Endothelial cell of umbilical vein (primary cell): ENCODE measurements around the gene LRRC56. TPM values are rescaled to one million over a fixed set of nuclear protein-coding genes. Genes with fewer than 3 reads are reported as not detected.

Source experiments
- BruUV-seq: library from RNA; stranded (reverse); fragments of 400-500 nt; replicated peaks from 2 replicates; lab custom pipeline; 2021; lab: Mats Ljungman, UMichigan
- CTCF ChIA-PET: fragments of 300-600, 350-600 bp; sonication (Branson Sonifier 250); formaldehyde crosslinking; loops from one replicate; lab custom pipeline; 2021; ENCODE audit warnings: antibody characterized with exemption, inconsistent platforms; lab: Charles Lee
- POLR2A ChIA-PET: fragments of 300-600, 350-600 bp; sonication (Branson Sonifier 250); formaldehyde crosslinking; loops from one replicate; lab custom pipeline; 2021; ENCODE audit warnings: antibody characterized with exemption, inconsistent platforms; lab: Charles Lee
- DNase-seq: peaks from one replicate; pipeline ENCODE4 v3.0.0-alpha.2; 2011; ENCODE audit warnings: low read depth, low spot score
- FAIRE-seq: peaks from 2 replicates; lab custom pipeline; 2011; peaks lifted over from hg19 to GRCh38; lab: Jason Lieb, UNC
- H2AFZ ChIP-seq: 2 replicates; pipeline ENCODE4 v1.6.0; 2012; ENCODE audit warnings: low read depth, low read length, control low read depth, inconsistent platforms
- H3K27ac ChIP-seq: 2 replicates; pipeline ENCODE4 v1.5.1; 2011; ENCODE audit warnings: low read depth, mild to moderate bottlenecking, control low read depth, low read length, moderate library complexity; ENCODE audit not compliant: insufficient read depth
- H3K27me3 ChIP-seq, 2 experiments: 2 replicates each; pipeline versions ENCODE4 v1.6.0 to v1.6.1; 2011; ENCODE audit warnings: low read length in 2 of 2, mixed read lengths in 1 of 2; ENCODE audit not compliant: control insufficient read depth in 2 of 2, insufficient read depth in 2 of 2
- H3K36me3 ChIP-seq, 2 experiments: 2 replicates in 1 of 2; 3 replicates in 1 of 2; pipeline ENCODE4 v1.5.1; 2011; ENCODE audit warnings: low read length in 2 of 2, mild to moderate bottlenecking in 1 of 2, moderate library complexity in 1 of 2; ENCODE audit not compliant: control insufficient read depth in 2 of 2, insufficient read depth in 2 of 2; ENCODE audit errors: extremely low read depth in 1 of 2
- H3K4me1 ChIP-seq: 3 replicates; pipeline ENCODE4 v1.5.1; 2011; ENCODE audit warnings: mild to moderate bottlenecking, low read length; ENCODE audit not compliant: control insufficient read depth, insufficient read depth; ENCODE audit errors: extremely low read depth
- H3K4me2 ChIP-seq: 2 replicates; pipeline ENCODE4 v1.6.1; 2011; ENCODE audit warnings: low read length, control low read depth, mixed read lengths; ENCODE audit not compliant: insufficient read depth
- H3K4me3 ChIP-seq, 3 experiments: fragments of 200-600 bp in 1 of 3; sonication (generic), shearing (Covaris generic) in 1 of 3; replicated peaks in 1 of 3; 2 replicates each; pipeline ENCODE4 v1.5.1; 2011 to 2016; ENCODE audit warnings: control low read depth in 3 of 3, low read length in 3 of 3, mild to moderate bottlenecking in 2 of 3, inconsistent platforms in 1 of 3, low read depth in 1 of 3, moderate library complexity in 1 of 3; ENCODE audit not compliant: insufficient read depth in 1 of 3
- H3K79me2 ChIP-seq: 2 replicates; pipeline ENCODE4 v1.6.0; 2012; ENCODE audit warnings: low read length, inconsistent platforms; ENCODE audit not compliant: control insufficient read depth, insufficient read depth
- H3K9ac ChIP-seq: replicated peaks from 2 replicates; pipeline ENCODE3; 2011; ENCODE audit warnings: low read length, control low read depth; ENCODE audit not compliant: insufficient read depth; ENCODE audit errors: extremely low read depth
- H3K9me1 ChIP-seq: replicated peaks from 3 replicates; pipeline ENCODE4 v1.6.0; 2011; ENCODE audit warnings: mild to moderate bottlenecking, low read length; ENCODE audit not compliant: control insufficient read depth, insufficient read depth; ENCODE audit errors: extremely low read depth
- H3K9me3 ChIP-seq: replicated peaks from 2 replicates; pipeline ENCODE4 v1.5.1; 2012; ENCODE audit warnings: low read length, inconsistent platforms; ENCODE audit not compliant: control insufficient read depth, insufficient read depth
- H4K20me1 ChIP-seq: replicated peaks from 2 replicates; pipeline ENCODE3; 2011; ENCODE audit warnings: mild to moderate bottlenecking, low read length; ENCODE audit not compliant: control insufficient read depth, insufficient read depth; ENCODE audit errors: extremely low read depth
- EZH2 ChIP-seq: IDR thresholded peaks from 2 replicates; pipeline ENCODE4 v1.6.1; 2012; ENCODE audit warnings: borderline replicate concordance, low read depth, mild to moderate bottlenecking, moderate library complexity, low read length, inconsistent platforms; ENCODE audit not compliant: severe bottlenecking
- FOS ChIP-seq: IDR thresholded peaks from 2 replicates; pipeline ENCODE4 v1.6.1; 2011; ENCODE audit warnings: mild to moderate bottlenecking, low read length, moderate library complexity, borderline replicate concordance; ENCODE audit not compliant: insufficient read depth
- GATA2 ChIP-seq: IDR thresholded peaks from 2 replicates; pipeline ENCODE4 v1.7.0; 2011; ENCODE audit warnings: low read depth, mild to moderate bottlenecking, moderate library complexity, mixed read lengths, low read length; ENCODE audit not compliant: insufficient read length, insufficient read depth
- JUN ChIP-seq: IDR thresholded peaks from 2 replicates; pipeline ENCODE4 v1.6.1; 2011; ENCODE audit warnings: borderline replicate concordance, low read depth; ENCODE audit not compliant: insufficient read length, insufficient read depth
- MYC ChIP-seq: IDR thresholded peaks from one replicate; pipeline ENCODE4 v1.6.1; 2011; ENCODE audit warnings: mild to moderate bottlenecking, low read depth, low read length
- POLR2A ChIP-seq: IDR thresholded peaks from 2 replicates; pipeline ENCODE4 v1.6.1; 2012; ENCODE audit warnings: low read depth, mild to moderate bottlenecking, control low read depth, low read length
- POLR2AphosphoS5 ChIP-seq: IDR thresholded peaks from 2 replicates; pipeline ENCODE4 v1.6.1; 2012; ENCODE audit warnings: low read depth, mild to moderate bottlenecking, control low read depth, low read length, moderate library complexity; ENCODE audit not compliant: insufficient read depth
- dilution Hi-C: fragments of 300-500 bp; cut with MboI; formaldehyde crosslinking; loops from one replicate; pipeline ENCODE4 v1.15.0; 2019; ENCODE audit warnings: low sequenced_read_pairs; ENCODE audit not compliant: extremely low pct_ligation_motif_present
- intact Hi-C: fragments of 100-400 bp; cut with micrococcal nuclease; formaldehyde crosslinking; loops from one replicate; pipeline ENCODE4 v1.10.0; 2022
- polyA plus RNA-seq, 4 experiments: library from polyadenylated mRNA; depleted of rRNA in 3 of 4; stranded (reverse) in 3 of 4; unstranded in 1 of 4; fragments of >200 nt; gene quantifications; 2 replicates each; pipeline versions ENCODE4 v1.2.1 to v1.2.3, GENCODE V29; 2011 to 2012; ENCODE audit warnings: missing spikeins in 1 of 4
- total RNA-seq: library from RNA; stranded (reverse); gene quantifications from 2 replicates; pipeline ENCODE4 v1.2.3, GENCODE V29; 2021
- TF ChIP-seq, protein P1 (sequence below): IDR thresholded peaks from 2 replicates; pipeline ENCODE4 v1.6.1; 2011; ENCODE audit not compliant: insufficient read depth, insufficient read length
- TF ChIP-seq, protein P2 (sequence below), 2 donors: IDR thresholded peaks; 1 replicate in 1 of 2; 2 replicates in 1 of 2; pipeline ENCODE4 v1.5.1; 2011; ENCODE audit warnings: low read length in 2 of 2, mild to moderate bottlenecking in 2 of 2, moderate library complexity in 2 of 2, control low read depth in 1 of 2, inconsistent platforms in 1 of 2, low read depth in 1 of 2; ENCODE audit not compliant: insufficient read depth in 1 of 2; ENCODE audit errors: extremely low read depth in 1 of 2

LRRC56 gene
- total and polyA plus RNA-seq, 2 donors (not counting 3 experiments of a cell fraction or from before 2014, with no cell fraction given): 0.47 to 0.55 TPM

DNA sequence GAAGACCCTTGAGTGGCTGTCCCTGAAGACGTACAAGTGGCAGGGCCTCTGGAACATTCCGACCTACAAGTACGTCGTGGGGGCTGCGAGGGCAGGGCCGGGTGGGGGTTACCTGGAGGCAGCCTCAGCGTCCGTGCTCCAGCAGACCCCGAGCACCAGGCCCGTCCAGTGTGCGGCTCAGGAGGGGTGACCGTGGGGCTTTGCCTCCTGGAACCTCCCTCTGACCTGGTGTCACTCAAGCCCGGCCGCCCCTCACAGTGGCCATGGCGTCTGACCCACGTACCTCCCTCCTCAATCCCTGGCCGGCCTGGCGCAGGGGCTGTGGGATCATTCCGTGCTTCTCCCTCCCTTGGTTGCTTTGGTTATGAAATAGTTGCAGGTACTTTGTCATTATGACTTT, 48.7 kb upstream of the LRRC56 start:
- intact Hi-C loops: no loop called here
- dilution Hi-C loops: no loop called here

More for the DNA sequence above, 48.7 kb upstream of the LRRC56 start:
- no peaks in the 10 kb centered on the region for H3K4me1 ChIP-seq
- no peak overlapping the region for H3K4me2 ChIP-seq
- no peaks in the 10 kb centered on the region for H3K27me3 ChIP-seq
- H3K79me2 ChIP-seq: peaks cover 4% of the 10 kb centered on the region
- ChIA-PET POLR2A (no interaction called here), CTCF (no interaction called here)
- no peaks in the 10 kb centered on the region for H3K9me3 ChIP-seq
- H3K4me3 ChIP-seq: no peak overlapping the region
- H3K9ac ChIP-seq: no peak overlapping the region
- TF ChIP-seq, protein P1, sequence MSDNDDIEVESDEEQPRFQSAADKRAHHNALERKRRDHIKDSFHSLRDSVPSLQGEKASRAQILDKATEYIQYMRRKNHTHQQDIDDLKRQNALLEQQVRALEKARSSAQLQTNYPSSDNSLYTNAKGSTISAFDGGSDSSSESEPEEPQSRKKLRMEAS: no peak
- TF ChIP-seq POLR2A (no peak), JUN (no peak), MYC (no peak), EZH2 (no peak), FOS (no peak), POLR2AphosphoS5 (no peak), GATA2 (no peak)
- TF ChIP-seq, protein P2, sequence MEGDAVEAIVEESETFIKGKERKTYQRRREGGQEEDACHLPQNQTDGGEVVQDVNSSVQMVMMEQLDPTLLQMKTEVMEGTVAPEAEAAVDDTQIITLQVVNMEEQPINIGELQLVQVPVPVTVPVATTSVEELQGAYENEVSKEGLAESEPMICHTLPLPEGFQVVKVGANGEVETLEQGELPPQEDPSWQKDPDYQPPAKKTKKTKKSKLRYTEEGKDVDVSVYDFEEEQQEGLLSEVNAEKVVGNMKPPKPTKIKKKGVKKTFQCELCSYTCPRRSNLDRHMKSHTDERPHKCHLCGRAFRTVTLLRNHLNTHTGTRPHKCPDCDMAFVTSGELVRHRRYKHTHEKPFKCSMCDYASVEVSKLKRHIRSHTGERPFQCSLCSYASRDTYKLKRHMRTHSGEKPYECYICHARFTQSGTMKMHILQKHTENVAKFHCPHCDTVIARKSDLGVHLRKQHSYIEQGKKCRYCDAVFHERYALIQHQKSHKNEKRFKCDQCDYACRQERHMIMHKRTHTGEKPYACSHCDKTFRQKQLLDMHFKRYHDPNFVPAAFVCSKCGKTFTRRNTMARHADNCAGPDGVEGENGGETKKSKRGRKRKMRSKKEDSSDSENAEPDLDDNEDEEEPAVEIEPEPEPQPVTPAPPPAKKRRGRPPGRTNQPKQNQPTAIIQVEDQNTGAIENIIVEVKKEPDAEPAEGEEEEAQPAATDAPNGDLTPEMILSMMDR (IDR thresholded peaks at IDR 0.05; ENCODE audit: extremely low read depth in 1 of 2, insufficient read depth in 1 of 2, low read depth in 1 of 2, low read length in 2 of 2): no peak
- no peak overlapping the region for H2AFZ ChIP-seq
- no peaks in the 10 kb centered on the region for H4K20me1 ChIP-seq
- no TSS peak for BruUV-seq
- peaks cover 2 to 17% of the 10 kb centered on the region in 2 experiments for H3K36me3 ChIP-seq
- no peak for FAIRE-seq
- DNase-seq: no peak
- H3K27ac ChIP-seq: no peak overlapping the region
- no peaks in the 10 kb centered on the region for H3K9me1 ChIP-seq
